ENCODE data around the gene MUC5B.
"Not testable (repeated sequence)": the region's sequence is repeated elsewhere in the genome, so short reads cannot be mapped to it uniquely, and the experiment has no call there.

GRCh38 chr11:1215826-1216225 is 7.0 kb upstream of the MUC5B start:
- TF ChIP-seq, protein P1, sequence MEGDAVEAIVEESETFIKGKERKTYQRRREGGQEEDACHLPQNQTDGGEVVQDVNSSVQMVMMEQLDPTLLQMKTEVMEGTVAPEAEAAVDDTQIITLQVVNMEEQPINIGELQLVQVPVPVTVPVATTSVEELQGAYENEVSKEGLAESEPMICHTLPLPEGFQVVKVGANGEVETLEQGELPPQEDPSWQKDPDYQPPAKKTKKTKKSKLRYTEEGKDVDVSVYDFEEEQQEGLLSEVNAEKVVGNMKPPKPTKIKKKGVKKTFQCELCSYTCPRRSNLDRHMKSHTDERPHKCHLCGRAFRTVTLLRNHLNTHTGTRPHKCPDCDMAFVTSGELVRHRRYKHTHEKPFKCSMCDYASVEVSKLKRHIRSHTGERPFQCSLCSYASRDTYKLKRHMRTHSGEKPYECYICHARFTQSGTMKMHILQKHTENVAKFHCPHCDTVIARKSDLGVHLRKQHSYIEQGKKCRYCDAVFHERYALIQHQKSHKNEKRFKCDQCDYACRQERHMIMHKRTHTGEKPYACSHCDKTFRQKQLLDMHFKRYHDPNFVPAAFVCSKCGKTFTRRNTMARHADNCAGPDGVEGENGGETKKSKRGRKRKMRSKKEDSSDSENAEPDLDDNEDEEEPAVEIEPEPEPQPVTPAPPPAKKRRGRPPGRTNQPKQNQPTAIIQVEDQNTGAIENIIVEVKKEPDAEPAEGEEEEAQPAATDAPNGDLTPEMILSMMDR (conservative IDR thresholded peaks at IDR 0.05; ENCODE audit: low read depth, low read length) = not testable (repeated sequence)
- not testable (repeated sequence) for TF ChIP-seq EZH2 (IDR thresholded peaks at IDR 0.05; ENCODE audit: low read length, unreplicated experiment)

All from PC-3 (cell line).